Pons (tissue), 1 donor: ENCODE measurements around the gene HELZ.
"Not testable (repeated sequence)": the region's sequence is repeated elsewhere in the genome, so short reads cannot be mapped to it uniquely, and the experiment has no call there.

ENCODE experiments used
- DNase-seq: peaks from one replicate; pipeline ENCODE4 v3.0.0-alpha.2; 2016; ENCODE audit warnings: low spot score

HELZ gene

GRCh38 chr17:67142030-67142429, 103.0 kb downstream of the HELZ start:
- not testable (repeated sequence) for DNase-seq

DNA sequence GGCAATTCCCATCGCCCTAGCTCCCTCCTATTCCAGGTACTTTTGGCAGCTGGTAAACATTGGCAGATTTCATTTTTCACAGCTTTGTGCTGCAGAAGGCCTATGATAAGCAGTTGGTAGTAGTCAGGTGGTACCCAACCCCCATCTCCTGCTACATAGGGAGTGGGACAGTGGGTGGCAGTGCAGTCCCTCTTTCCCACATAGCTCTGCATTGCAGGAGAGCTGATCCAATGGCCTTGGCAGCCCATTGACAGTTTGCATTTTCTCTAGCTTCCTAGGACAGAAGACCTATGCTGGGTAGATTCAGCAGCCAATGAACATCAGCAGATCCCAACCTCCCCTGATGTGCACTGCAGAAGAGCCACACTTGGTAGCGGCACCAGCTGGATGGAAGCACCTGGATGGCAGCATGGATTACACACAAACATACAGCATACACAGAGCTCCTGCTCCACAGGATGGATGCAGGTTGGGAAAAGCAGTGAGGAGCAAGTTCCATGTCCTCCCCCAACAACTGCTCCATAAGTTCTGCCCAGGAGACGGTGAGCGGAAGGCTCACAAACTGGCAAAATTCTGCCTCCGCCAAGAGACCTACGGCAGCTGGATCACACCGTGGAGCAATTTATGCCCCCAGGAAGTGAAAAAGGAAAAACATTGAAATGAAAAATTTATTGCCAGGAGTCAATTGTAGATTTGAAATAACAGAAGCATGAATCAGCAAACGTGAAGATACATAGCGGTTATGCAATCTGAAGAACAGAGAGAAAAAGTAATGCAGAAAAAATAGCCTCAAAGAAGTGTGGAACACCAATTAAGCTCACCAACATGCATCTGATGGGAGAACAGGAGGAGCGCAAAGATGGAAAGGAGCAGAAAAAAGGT, 105.0 kb downstream of the HELZ start:
- DNase-seq = peak; percentile 26

- DNase-seq = no peak
These were observed 105.7 kb downstream of the HELZ start for GRCh38 chr17:67139289-67139688.

- DNase-seq = peak; percentile 80
These were observed 106.6 kb downstream of the HELZ start for GRCh38 chr17:67138392-67138791.

DNA sequence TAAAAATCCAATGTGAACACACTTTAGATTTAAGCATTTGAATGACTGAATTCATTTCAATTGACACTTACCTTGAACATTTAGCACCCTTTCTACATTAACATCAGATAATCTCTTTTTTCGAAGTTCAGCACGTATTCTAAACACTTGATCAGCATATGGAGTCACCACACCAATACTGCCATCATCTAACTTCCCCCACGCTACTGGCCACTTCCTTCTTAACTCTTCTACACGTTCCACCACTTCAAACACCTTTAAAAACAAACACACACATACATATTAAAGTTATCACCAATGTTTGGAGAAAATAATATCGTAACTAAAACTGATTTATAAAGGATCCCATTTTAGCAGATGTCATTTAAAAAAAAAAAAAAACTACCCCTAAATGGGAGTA, 107.1 kb downstream of the HELZ start:
- no peak for DNase-seq

DNA sequence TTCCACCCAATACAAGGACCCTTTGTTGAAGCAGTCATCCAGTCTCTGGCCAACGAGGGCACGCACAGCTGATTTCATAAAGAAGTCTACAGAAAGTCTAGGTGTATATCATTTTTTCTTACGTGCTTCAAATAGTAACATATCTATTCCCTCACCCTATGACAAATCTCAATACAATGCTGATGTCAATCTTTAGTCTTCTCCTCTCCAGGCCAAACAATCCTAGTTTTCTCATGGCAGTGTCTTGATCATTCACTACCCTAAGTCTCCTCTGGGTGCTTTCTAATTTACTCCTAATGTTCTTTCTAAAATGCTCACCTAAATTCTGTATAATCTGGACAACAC, 108.0 kb downstream of the HELZ start:
- no peak for DNase-seq

GRCh38 chr17:67136191-67137025, 108.6 kb downstream of the HELZ start:
- no peak for DNase-seq

DNA sequence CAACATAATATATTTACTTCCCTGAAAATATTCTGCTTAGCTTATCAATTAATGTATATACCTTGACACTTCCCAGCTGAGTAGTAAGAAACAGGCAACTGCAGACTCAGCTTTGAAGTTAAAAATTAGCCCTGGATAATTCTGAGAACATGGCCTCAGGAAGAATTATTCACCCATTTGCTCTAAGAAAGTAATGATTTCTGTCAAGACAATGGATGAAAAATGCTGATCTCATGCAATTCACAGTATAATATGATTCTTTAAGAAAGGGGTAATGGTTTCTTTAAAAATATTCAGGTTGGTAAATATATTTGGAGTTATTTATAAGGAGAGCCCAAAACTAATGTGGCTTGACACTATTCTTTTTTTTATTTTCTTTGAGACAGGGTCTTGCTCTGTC, 111.8 kb downstream of the HELZ start:
- no peak for DNase-seq

DNA sequence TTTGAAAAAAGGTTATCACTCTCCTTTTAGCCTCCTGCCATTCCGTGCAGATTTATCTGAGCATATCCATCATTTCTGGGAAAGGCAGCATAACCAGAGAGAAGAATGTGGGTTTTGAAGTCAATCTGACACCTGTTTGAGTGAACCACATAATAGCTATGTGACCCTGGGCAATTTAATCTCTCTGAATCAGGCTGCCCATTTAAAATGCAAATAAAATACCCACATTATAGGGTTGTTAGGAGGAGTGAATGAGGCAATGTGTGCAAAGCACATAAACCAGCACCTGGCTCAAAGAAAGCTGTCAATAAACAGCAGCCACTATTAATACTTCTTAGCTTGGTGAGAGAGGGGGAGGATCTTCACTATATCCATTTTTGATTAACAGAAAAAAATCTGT, 112.6 kb downstream of the HELZ start:
- no peak for DNase-seq

- DNase-seq = no peak
These were observed 114.2 kb downstream of the HELZ start for GRCh38 chr17:67130768-67131167.

- no peak for DNase-seq
These were observed 115.7 kb downstream of the HELZ start for GRCh38 chr17:67129283-67129682.

DNA sequence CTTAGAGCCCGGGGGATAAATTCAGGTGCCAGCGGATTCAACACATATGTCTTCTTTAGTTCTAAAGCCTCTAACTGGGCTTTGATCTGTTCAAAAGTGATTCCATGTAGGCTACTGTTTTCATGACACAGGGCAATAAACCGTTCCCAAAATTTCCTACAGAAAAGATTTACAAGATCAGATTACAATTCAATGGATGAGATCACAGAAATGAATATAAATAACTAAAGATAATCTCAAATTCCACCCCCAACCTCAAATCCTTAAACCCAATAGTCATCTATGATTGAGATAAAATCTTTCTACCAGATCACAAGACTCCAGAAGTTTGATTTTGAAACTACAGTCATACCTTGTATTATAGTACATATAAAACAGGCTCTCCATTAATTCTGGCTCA, 116.3 kb downstream of the HELZ start:
- DNase-seq = no peak

- no peak for DNase-seq
These were observed 117.1 kb downstream of the HELZ start for GRCh38 chr17:67127925-67128324.

DNA sequence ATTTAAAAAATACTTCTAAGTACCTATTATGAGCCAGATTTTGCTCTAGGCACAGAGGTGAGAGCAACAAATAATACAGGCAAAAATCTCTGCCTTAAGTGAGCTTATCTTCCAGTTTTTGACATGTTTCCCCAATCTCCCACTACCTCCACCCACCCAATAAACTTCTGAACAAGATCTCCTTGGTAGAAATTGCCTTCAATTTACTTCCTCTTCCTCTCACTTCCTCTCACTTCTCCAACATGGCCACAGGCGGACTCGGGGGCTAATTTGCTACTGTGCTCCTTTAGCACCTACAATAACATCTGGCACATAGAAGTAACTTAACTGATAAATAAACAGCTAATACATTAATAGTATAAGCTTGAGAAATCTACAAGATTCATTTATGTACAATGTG, 118.0 kb downstream of the HELZ start:
- DNase-seq = peak; percentile 3

DNA sequence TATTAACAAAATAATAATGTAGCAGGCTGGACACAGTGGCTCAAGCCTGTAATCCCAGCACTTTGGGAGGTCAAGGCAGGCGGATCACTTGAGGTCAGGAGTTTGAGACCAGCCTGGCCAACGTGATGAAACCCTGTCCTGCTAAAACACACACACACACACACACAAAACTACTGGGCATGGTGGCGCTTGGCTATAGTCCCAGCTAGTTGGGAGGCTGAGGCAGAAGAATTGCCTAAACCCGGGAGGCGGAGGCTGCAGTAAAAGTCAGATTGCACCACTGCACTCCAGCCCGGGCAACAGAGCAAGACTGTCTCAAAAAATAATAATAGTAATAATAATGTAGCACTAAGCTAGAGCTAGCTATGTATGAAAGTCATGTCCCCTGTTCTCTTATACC, 118.5 kb downstream of the HELZ start:
- not testable (repeated sequence) for DNase-seq

DNA sequence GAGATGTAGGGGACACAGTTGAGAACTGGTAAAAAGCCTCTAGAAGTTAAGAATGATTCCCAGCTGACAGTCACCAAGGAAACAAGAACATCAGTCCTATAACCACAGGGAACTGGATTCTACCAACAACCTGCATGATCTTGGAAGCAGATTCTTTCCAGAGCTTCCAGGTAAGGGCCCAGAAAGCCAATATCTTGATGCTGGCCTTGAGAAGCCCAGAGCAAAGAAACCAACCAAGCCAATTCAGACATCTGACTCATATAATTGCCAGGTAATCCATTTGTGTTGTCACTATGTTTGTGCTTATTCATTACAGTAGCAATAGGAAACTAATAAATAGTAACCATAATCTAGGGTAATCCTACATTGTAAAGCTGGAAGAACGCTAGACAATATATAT, 119.1 kb downstream of the HELZ start:
- no peak for DNase-seq

DNA sequence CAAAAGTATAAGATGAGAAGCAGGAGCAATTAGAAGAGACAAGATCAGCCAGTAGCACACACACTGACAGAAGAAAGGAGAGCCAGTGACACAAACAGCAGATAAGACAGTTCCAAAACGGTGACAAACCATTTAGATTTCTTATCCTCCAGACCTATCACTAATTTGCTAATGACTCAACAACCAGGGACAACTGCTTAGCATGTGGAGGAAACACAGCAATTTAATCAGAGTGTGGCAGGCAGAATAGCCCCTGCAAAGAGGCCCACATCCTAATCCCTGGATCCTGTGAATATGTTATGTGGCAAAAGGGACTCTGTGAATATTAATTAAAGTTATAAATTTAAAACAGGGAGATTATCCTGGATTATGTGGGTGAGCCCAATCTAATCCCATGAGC, 119.6 kb downstream of the HELZ start:
- DNase-seq = no peak

DNA sequence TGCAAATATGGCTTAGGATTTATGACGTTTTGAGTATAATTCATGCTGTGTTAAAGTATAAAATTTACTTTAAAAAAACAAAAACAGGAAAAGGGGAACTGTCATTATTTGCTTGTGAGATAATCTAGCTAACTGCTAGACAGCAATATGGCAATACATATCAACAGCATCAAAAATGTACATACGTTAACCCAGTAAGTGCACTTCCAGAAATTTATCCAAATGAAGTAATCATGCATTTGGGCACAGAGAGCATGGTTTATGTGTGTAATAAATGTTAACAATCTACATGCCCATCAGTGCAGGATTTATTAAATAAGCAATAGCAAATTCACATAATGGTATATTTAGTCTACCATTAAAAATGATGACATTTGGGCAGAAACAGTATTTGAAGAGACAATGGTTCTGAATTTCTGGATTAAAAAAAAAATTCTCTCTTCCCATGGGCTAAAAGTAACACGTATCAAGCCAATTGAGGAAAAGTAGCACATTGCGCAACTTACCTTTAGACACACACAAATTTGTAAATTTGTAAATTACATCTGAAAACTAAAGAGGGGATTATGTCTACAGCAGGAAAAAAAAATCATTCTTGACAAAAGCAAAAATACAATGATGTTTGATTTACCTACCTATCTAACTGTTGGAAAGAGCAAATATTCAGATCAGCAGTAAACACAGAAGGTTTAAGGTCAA, 120.4 kb downstream of the HELZ start:
- no peak for DNase-seq

GRCh38 chr17:67123699-67124098, 121.3 kb downstream of the HELZ start:
- no peak for DNase-seq

- DNase-seq = peak; percentile 20
These were observed 123.6 kb downstream of the HELZ start for GRCh38 chr17:67121316-67121891.

GRCh38 chr17:67119102-67119501, 125.9 kb downstream of the HELZ start:
- DNase-seq = no peak

- no peak for DNase-seq
These were observed 128.9 kb downstream of the HELZ start for GRCh38 chr17:67116045-67116575.
